Measurements from ENCODE around the gene USH2A.

The USH2A gene

DNA sequence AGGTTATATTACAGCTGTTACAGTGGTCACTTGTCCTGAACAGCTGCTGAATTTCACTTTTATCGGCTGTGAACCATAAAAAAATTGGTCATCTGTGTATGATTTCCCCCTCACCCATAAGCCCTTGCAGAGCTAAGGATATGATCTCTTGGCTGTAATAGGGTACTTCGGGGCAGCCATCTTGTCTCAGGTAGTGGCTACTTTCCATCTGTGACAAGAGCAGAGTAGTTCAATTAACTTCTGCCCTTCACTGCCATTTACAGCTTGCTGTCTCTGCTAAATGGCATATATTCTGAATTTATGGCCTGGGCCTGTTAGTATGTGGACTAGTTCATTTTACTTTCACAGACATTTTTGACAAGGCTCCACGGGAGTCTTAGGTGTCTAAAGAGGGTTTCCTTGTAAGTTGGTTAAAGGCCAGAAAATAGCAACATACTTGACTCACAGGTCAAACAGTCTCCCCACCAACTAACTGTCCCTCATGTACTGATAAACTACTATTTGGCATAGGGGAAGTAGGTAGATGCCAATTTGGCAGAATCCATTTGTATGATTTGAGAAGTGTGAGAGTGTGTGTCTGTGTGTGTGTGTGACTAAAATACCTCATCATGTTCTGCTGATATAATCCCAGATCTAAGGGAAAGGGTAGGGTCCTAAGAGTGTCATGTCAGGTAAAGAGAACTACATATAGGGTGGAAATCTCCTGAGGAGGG lies 704.5 kb downstream of the USH2A start:
- Histone ChIP-seq H3K4me1 (ENCODE audit: insufficient read depth, low read length) (no peaks in the 10 kb centered on the region), H3K4me3 (ENCODE audit: low read length) (no peak overlapping the region), H3K9me3 (ENCODE audit: insufficient read depth, low read depth, low read length) (no peaks in the 10 kb centered on the region), H3K9ac (ENCODE audit: low read depth, low read length) (no peak overlapping the region), H3K27me3 (ENCODE audit: insufficient read depth, low read length) (no peaks in the 10 kb centered on the region), H3K27ac (ENCODE audit: low read length) (no peak overlapping the region), H3K36me3 (ENCODE audit: insufficient read depth, low read depth, low read length) (no peaks in the 10 kb centered on the region)

DNA sequence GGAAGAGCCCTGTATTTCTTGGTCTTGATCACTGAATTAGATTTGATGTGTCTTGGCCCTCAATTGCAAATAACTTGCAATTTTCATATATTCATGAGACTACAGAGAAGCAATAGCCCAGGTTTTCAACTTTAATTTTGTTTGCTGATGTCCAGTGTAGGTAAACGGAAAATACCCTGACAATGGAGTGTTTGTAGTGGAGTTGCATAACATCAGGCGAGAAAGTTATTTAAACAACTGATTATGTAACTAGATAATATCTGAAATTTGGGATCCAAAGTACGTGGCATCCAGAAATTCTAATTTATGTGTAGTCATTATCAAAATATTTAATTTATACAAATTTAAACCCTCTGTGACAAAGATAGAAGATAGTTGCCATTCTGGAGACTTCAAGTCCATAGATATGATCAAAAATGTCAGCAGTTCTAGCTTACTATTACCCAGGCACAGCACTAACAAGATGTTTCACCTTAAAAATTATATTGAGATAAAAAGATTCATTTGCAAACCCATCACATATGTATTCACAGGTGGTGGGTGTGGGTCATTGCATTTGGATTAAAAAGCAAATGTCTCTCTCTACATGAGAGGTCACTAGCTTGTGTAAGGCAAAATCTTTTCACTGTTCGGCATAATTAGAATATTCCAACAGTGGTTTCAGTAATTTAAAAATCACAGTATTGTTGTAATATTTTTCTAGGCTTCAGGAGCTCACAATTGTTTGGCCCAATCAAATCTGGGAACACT lies 705.4 kb downstream of the USH2A start:
- no peaks in the 10 kb centered on the region for H3K36me3 ChIP-seq (ENCODE audit: insufficient read depth, low read depth, low read length)
- H3K4me3 ChIP-seq (ENCODE audit: low read length): no peak overlapping the region
- no peaks in the 10 kb centered on the region for H3K9me3 ChIP-seq (ENCODE audit: insufficient read depth, low read depth, low read length)
- H3K9ac ChIP-seq (ENCODE audit: low read depth, low read length): no peak overlapping the region
- no peaks in the 10 kb centered on the region for H3K27me3 ChIP-seq (ENCODE audit: insufficient read depth, low read length)
- no peaks in the 10 kb centered on the region for H3K4me1 ChIP-seq (ENCODE audit: insufficient read depth, low read length)
- no peak overlapping the region for H3K27ac ChIP-seq (ENCODE audit: low read length)

DNA sequence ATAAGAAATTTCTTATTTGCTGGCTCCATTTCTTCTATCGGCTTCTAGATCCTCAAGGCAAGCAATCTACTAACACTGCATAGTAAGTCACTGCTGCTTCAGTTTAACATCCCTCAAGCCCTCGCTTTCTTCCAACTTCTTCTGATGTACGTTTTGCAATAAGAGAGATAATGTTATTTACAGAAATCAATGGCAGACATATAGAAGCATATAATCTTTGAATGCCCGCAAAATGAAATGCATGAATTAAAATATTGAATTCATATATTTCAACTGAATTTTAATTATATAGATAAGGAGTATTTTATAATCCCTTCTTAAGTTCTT lies 712.4 kb downstream of the USH2A start:
- Histone ChIP-seq H3K27me3 (ENCODE audit: insufficient read depth, low read length) (no peaks in the 10 kb centered on the region), H3K36me3 (ENCODE audit: insufficient read depth, low read depth, low read length) (no peaks in the 10 kb centered on the region), H3K4me3 (ENCODE audit: low read length) (no peak overlapping the region), H3K4me1 (ENCODE audit: insufficient read depth, low read length) (no peaks in the 10 kb centered on the region), H3K9me3 (ENCODE audit: insufficient read depth, low read depth, low read length) (no peaks in the 10 kb centered on the region), H3K27ac (ENCODE audit: low read length) (no peak overlapping the region), H3K9ac (ENCODE audit: low read depth, low read length) (no peak overlapping the region)

GRCh38 chr1:215710036-215710898 lies 713.0 kb downstream of the USH2A start:
- H3K27me3 ChIP-seq (ENCODE audit: insufficient read depth, low read length): no peaks in the 10 kb centered on the region
- H3K9ac ChIP-seq (ENCODE audit: low read depth, low read length): no peak overlapping the region
- H3K36me3 ChIP-seq (ENCODE audit: insufficient read depth, low read depth, low read length): no peaks in the 10 kb centered on the region
- H3K27ac ChIP-seq (ENCODE audit: low read length): no peak overlapping the region
- no peaks in the 10 kb centered on the region for H3K4me1 ChIP-seq (ENCODE audit: insufficient read depth, low read length)
- H3K4me3 ChIP-seq (ENCODE audit: low read length): no peak overlapping the region
- no peaks in the 10 kb centered on the region for H3K9me3 ChIP-seq (ENCODE audit: insufficient read depth, low read depth, low read length)

GRCh38 chr1:215704089-215704860 lies 719.0 kb downstream of the USH2A start:
- no peak overlapping the region for H3K9ac ChIP-seq (ENCODE audit: low read depth, low read length)
- H3K4me1 ChIP-seq (ENCODE audit: insufficient read depth, low read length): no peaks in the 10 kb centered on the region
- H3K36me3 ChIP-seq (ENCODE audit: insufficient read depth, low read depth, low read length): no peaks in the 10 kb centered on the region
- no peaks in the 10 kb centered on the region for H3K27me3 ChIP-seq (ENCODE audit: insufficient read depth, low read length)
- H3K9me3 ChIP-seq (ENCODE audit: insufficient read depth, low read depth, low read length): no peaks in the 10 kb centered on the region
- H3K4me3 ChIP-seq (ENCODE audit: low read length): no peak overlapping the region
- no peak overlapping the region for H3K27ac ChIP-seq (ENCODE audit: low read length)

DNA sequence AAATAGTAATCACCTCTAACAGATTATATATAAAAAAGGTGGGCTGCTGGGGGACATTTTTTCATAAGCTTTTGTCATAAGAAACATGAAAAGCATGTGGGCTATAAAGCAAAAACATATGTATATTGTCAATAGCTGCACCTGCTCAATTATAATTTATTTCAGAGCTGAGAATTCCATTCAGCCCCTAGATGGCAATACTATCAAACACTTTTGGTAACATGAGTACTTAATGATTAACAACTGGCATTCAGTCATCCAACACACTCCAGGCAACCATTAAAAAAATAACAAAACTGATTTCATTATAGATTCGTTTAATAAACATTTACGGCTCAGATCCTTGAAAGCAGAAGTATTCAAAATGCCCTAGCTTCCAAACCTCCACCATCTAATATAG lies 741.0 kb downstream of the USH2A start:
- Histone ChIP-seq H3K4me1 (ENCODE audit: insufficient read depth, low read length) (no peaks in the 10 kb centered on the region), H3K27ac (ENCODE audit: low read length) (no peak overlapping the region), H3K36me3 (ENCODE audit: insufficient read depth, low read depth, low read length) (no peaks in the 10 kb centered on the region), H3K9me3 (ENCODE audit: insufficient read depth, low read depth, low read length) (no peaks in the 10 kb centered on the region), H3K4me3 (ENCODE audit: low read length) (no peak overlapping the region), H3K9ac (ENCODE audit: low read depth, low read length) (no peak overlapping the region), H3K27me3 (ENCODE audit: insufficient read depth, low read length) (no peaks in the 10 kb centered on the region)

GRCh38 chr1:215681041-215681440 lies 742.2 kb downstream of the USH2A start:
- Histone ChIP-seq H3K27ac (ENCODE audit: low read length) (no peak overlapping the region), H3K27me3 (ENCODE audit: insufficient read depth, low read length) (no peaks in the 10 kb centered on the region), H3K4me1 (ENCODE audit: insufficient read depth, low read length) (no peaks in the 10 kb centered on the region), H3K36me3 (ENCODE audit: insufficient read depth, low read depth, low read length) (no peaks in the 10 kb centered on the region), H3K9me3 (ENCODE audit: insufficient read depth, low read depth, low read length) (no peaks in the 10 kb centered on the region), H3K4me3 (ENCODE audit: low read length) (no peak overlapping the region), H3K9ac (ENCODE audit: low read depth, low read length) (no peak overlapping the region)

GRCh38 chr1:215679231-215679630 lies 744.0 kb downstream of the USH2A start:
- Histone ChIP-seq H3K9me3 (ENCODE audit: insufficient read depth, low read depth, low read length) (no peaks in the 10 kb centered on the region), H3K36me3 (ENCODE audit: insufficient read depth, low read depth, low read length) (no peaks in the 10 kb centered on the region), H3K4me1 (ENCODE audit: insufficient read depth, low read length) (no peaks in the 10 kb centered on the region), H3K27ac (ENCODE audit: low read length) (no peak overlapping the region), H3K27me3 (ENCODE audit: insufficient read depth, low read length) (no peaks in the 10 kb centered on the region), H3K9ac (ENCODE audit: low read depth, low read length) (no peak overlapping the region), H3K4me3 (ENCODE audit: low read length) (no peak overlapping the region)

DNA sequence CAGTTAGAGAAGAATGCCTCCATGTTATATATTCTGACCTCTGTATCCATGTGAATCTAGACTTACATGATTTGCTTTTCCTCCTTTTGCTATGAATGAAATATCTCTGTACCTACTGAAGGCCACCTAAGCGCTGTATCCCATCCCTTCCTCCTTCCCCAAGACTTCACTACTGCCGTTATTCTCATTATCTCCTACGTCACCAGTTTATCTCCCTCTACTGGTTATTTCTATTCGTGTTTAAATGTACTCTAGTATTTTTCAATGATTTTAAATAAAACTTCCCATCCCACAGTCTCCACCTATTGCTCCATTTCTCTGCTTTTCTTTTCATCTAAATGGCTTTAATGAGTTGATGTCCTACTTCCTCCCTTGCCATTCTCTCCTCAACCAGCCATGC lies 746.1 kb downstream of the USH2A start:
- Histone ChIP-seq H3K27ac (ENCODE audit: low read length) (no peak overlapping the region), H3K9me3 (ENCODE audit: insufficient read depth, low read depth, low read length) (no peaks in the 10 kb centered on the region), H3K4me1 (ENCODE audit: insufficient read depth, low read length) (no peaks in the 10 kb centered on the region), H3K36me3 (ENCODE audit: insufficient read depth, low read depth, low read length) (no peaks in the 10 kb centered on the region), H3K4me3 (ENCODE audit: low read length) (no peak overlapping the region), H3K9ac (ENCODE audit: low read depth, low read length) (no peak overlapping the region), H3K27me3 (ENCODE audit: insufficient read depth, low read length) (no peaks in the 10 kb centered on the region)

DNA sequence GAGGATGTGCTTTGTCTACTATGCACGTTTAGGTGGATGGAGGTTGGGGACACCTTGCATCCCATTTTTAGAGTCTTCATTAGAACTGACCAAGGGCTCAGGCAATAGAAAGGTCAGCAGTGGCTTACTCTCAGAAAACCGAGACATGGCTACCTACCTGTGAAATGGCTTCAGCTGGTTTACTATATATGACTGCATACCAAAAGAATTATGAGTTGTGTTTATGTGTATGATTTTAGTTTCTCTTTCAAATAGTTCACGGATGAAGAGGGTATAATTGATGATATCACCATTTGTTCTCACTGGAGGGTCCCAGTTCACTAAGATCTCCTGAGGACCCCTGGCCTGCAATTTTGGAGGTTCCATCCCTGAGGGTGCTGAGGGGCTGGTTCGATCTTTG lies 749.3 kb downstream of the USH2A start:
- no peaks in the 10 kb centered on the region for H3K27me3 ChIP-seq (ENCODE audit: insufficient read depth, low read length)
- no peak overlapping the region for H3K9ac ChIP-seq (ENCODE audit: low read depth, low read length)
- H3K4me3 ChIP-seq (ENCODE audit: low read length): no peak overlapping the region

GRCh38 chr1:215672482-215672881 lies 750.8 kb downstream of the USH2A start:
- Histone ChIP-seq H3K27me3 (ENCODE audit: insufficient read depth, low read length) (no peaks in the 10 kb centered on the region), H3K9me3 (ENCODE audit: insufficient read depth, low read depth, low read length) (no peaks in the 10 kb centered on the region), H3K27ac (ENCODE audit: low read length) (no peak overlapping the region), H3K9ac (ENCODE audit: low read depth, low read length) (no peak overlapping the region), H3K4me3 (ENCODE audit: low read length) (no peak overlapping the region), H3K36me3 (ENCODE audit: insufficient read depth, low read depth, low read length) (no peaks in the 10 kb centered on the region), H3K4me1 (ENCODE audit: insufficient read depth, low read length) (peaks cover 8% of the 10 kb centered on the region)

More for the DNA sequence above, 749.3 kb downstream of the USH2A start:
- Histone ChIP-seq H3K27ac (ENCODE audit: low read length) (no peak overlapping the region), H3K4me1 (ENCODE audit: insufficient read depth, low read length) (peaks cover 8% of the 10 kb centered on the region), H3K9me3 (ENCODE audit: insufficient read depth, low read depth, low read length) (no peaks in the 10 kb centered on the region), H3K36me3 (ENCODE audit: insufficient read depth, low read depth, low read length) (no peaks in the 10 kb centered on the region)
